Measurements from ENCODE around the gene NFIB. TPM values are rescaled to one million over a fixed set of nuclear protein-coding genes. Genes with fewer than 3 reads are reported as not detected.
A peak's percentile ranks its signal among the peaks of the same experiment; 100 is the strongest.

The NFIB gene
- total and polyA plus RNA-seq, 8 donors = 8.9 to 65.0 (median 45.7) TPM

GRCh38 chr9:14077672-14078071, 236.3 kb downstream of the NFIB start:
- no peak for FAIRE-seq
- intact Hi-C loops (cut with DNase I) = no loop called here

DNA sequence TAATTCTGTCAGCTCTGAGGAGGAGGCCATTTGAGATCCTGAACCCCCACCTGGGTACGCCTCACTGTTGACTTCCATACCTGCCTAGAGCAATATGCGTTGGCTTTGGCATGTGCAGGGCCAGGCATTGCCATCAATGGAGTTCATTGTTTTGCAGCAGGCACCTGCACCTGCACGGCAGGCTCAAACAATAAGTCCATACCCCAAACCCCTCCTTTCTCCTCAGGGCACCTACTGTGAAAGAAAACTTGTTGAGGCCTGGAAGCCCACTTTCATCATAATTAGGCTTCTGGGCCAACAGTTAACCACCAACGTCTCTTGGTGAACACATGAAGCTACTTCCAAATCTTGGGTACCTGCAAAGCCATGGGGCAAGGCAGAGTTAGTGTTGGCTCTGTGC, 238.7 kb downstream of the NFIB start:
- ATAC-seq = no peak
- Histone ChIP-seq H3K4me3 (no peak overlapping the region), H3K4me1 (no peaks in the 10 kb centered on the region), H3K9me3 (no peaks in the 10 kb centered on the region), H3K36me3 (no peaks in the 10 kb centered on the region), H3K27ac (no peak overlapping the region), H3K27me3 (no peaks in the 10 kb centered on the region)
- FAIRE-seq = no peak
- DNase-seq = no peak
- TF ChIP-seq, protein P1, sequence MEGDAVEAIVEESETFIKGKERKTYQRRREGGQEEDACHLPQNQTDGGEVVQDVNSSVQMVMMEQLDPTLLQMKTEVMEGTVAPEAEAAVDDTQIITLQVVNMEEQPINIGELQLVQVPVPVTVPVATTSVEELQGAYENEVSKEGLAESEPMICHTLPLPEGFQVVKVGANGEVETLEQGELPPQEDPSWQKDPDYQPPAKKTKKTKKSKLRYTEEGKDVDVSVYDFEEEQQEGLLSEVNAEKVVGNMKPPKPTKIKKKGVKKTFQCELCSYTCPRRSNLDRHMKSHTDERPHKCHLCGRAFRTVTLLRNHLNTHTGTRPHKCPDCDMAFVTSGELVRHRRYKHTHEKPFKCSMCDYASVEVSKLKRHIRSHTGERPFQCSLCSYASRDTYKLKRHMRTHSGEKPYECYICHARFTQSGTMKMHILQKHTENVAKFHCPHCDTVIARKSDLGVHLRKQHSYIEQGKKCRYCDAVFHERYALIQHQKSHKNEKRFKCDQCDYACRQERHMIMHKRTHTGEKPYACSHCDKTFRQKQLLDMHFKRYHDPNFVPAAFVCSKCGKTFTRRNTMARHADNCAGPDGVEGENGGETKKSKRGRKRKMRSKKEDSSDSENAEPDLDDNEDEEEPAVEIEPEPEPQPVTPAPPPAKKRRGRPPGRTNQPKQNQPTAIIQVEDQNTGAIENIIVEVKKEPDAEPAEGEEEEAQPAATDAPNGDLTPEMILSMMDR (IDR thresholded peaks at IDR 0.05) = no peak
- intact Hi-C loops (cut with DNase I) = no loop called here
- WGBS, 2 donors = 55 to 60% methylated on average over 4 of the region's 4 CpGs

More at GRCh38 chr9:14077672-14078071, 236.3 kb downstream of the NFIB start:
- Histone ChIP-seq H3K36me3 (no peaks in the 10 kb centered on the region), H3K27me3 (no peaks in the 10 kb centered on the region), H3K4me1 (no peaks in the 10 kb centered on the region), H3K27ac (no peak overlapping the region), H3K4me3 (no peak overlapping the region), H3K9me3 (no peaks in the 10 kb centered on the region)
- WGBS, 2 donors = 45 to 51% methylated on average over 4 of the region's 4 CpGs
- DNase-seq (no peak), ATAC-seq (no peak)
- TF ChIP-seq, protein P1 (IDR thresholded peaks at IDR 0.05) = no peak

DNA sequence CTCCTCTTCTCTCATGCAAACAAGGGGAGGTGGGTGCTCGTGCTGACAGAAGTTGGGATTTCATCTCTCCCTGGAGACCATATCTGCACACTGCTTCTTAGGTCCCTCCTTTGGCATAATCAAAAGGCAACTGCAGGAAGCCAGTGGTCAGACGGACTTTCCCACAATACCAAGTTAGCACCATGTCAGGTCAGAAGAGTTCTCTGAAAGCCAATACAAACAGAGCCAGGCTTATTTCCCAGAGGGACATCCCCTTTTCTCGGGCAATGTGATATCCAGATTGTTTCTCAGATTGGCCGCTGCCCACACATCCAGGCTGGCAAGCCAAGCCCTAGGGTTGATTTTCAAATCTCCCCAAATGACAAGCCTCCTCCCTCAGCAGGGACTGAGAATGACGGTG, 241.1 kb downstream of the NFIB start:
- TF ChIP-seq, protein P1 (IDR thresholded peaks at IDR 0.05) = no peak
- Histone ChIP-seq H3K4me3 (no peak overlapping the region), H3K36me3 (no peaks in the 10 kb centered on the region), H3K4me1 (no peaks in the 10 kb centered on the region), H3K9me3 (no peaks in the 10 kb centered on the region), H3K27me3 (no peaks in the 10 kb centered on the region), H3K27ac (no peak overlapping the region)
- FAIRE-seq (no peak), DNase-seq (no peak), ATAC-seq (peak in 1 of 4 donors; percentile 22)
- 65 to 67% methylated on average over 5 of the region's 5 CpGs for WGBS, 2 donors
- intact Hi-C loops (cut with DNase I) = no loop called here

DNA sequence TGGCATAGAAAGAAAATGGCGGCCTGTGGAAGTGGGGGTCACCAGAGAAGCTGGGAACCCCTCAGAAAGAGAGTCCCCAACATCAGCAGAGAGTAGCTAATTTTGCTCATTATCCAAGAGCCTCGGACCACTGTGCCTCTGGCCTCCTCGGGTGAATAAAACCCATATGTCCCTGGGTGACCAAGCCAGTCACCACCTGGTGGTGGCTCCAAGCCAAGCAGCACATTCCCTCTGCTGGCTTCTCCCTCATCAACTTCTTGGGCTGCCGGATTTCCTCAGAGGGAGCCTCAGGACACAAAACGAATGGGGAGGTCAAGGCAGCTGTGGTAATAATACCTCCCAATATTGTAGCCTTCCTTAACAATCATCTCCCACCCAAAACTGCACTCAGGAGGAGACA, 242.5 kb downstream of the NFIB start:
- no peaks in the 10 kb centered on the region for H3K36me3 ChIP-seq
- H3K4me3 ChIP-seq = no peak overlapping the region
- no peak overlapping the region for H3K27ac ChIP-seq
- H3K4me1 ChIP-seq = no peaks in the 10 kb centered on the region
- no peaks in the 10 kb centered on the region for H3K27me3 ChIP-seq
- no peak for FAIRE-seq
- ATAC-seq = no peak
- H3K9me3 ChIP-seq = no peaks in the 10 kb centered on the region
- intact Hi-C loops (cut with DNase I) = no loop called here
- 85 to 93% methylated on average over 5 of the region's 5 CpGs for WGBS, 2 donors
- TF ChIP-seq, protein P1 (IDR thresholded peaks at IDR 0.05) = no peak
- DNase-seq = no peak

- 83 to 89% methylated on average over 4 of the region's 4 CpGs for WGBS, 2 donors
- TF ChIP-seq, protein P1 (IDR thresholded peaks at IDR 0.05) = no peak
- Histone ChIP-seq H3K27ac (no peak overlapping the region), H3K9me3 (no peaks in the 10 kb centered on the region), H3K4me1 (no peaks in the 10 kb centered on the region), H3K4me3 (no peak overlapping the region), H3K27me3 (no peaks in the 10 kb centered on the region), H3K36me3 (no peaks in the 10 kb centered on the region)
- DNase-seq (no peak), ATAC-seq (no peak), FAIRE-seq (no peak)
- intact Hi-C loops (cut with DNase I) = no loop called here
Measured at GRCh38 chr9:14068690-14069089, 245.3 kb downstream of the NFIB start.

Data from pancreas (tissue), 10 donors.